ENCODE data around the gene OR5B21.

OR5B21 gene

GRCh38 chr11:58526721-58527120, 18.8 kb upstream of the OR5B21 start:
- DNase-seq (ENCODE audit: low read depth): no peak
- H3K4me3 ChIP-seq (ENCODE audit: low read length): no peak overlapping the region
- TF ChIP-seq CTCF (conservative IDR thresholded peaks at IDR 0.05; ENCODE audit: low read length): no peak

- H3K4me3 ChIP-seq (ENCODE audit: low read length): no peak overlapping the region
- no peak for DNase-seq (ENCODE audit: low read depth)
- no peak for TF ChIP-seq CTCF (conservative IDR thresholded peaks at IDR 0.05; ENCODE audit: low read length)
These were observed 17.2 kb upstream of the OR5B21 start for GRCh38 chr11:58525037-58525614.

DNA sequence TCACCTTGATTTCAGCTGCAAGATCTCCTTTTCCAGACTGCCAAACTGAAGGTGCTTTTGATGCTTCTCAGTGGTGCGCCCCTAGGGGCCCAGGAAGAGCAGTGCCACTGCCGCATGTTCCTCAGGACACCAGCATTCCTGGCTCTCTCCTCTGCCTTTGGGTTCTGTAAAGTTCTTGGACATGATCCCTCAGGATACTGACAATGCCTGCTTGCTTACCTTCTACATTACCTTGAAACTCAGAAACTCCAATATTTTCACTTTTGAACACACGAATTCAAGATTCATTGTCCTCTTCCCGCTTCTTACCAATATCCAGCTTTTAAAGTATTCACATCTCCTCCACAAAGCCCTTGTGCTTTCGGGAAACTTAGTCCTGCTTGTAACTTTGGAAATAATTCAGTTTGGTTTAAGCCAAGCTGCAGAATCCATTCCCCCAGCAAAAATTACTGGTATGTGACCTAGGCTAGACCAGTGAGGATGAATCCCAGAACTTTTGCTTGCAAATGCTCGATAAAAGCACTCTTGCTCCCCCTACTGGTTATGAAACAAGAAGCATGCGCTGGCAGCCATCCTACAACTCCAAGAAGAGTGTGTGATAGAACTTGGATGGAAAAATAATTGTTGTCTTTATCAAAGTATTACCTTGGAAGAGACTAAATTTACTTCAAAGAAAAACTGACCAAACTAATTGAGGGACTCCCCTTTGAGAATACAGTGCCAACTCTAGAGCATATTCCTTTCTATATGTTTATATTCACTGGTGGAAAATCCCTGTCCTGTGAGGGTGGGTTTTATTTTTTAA, 16.5 kb upstream of the OR5B21 start:
- peak; percentile 95 for TF ChIP-seq CTCF (conservative IDR thresholded peaks at IDR 0.05; ENCODE audit: low read length)
- peak overlapping the region; percentile 10 for H3K4me3 ChIP-seq (ENCODE audit: low read length)
- DNase-seq (ENCODE audit: low read depth): peak; percentile 90

- peak; percentile 73 for DNase-seq (ENCODE audit: low read depth)
- peak; percentile 84 for TF ChIP-seq CTCF (conservative IDR thresholded peaks at IDR 0.05; ENCODE audit: low read length)
- no peak overlapping the region for H3K4me3 ChIP-seq (ENCODE audit: low read length)
These were observed 6.0 kb upstream of the OR5B21 start for GRCh38 chr11:58513747-58514367.

- no peak overlapping the region for H3K4me3 ChIP-seq (ENCODE audit: low read length)
- no peak for TF ChIP-seq CTCF (conservative IDR thresholded peaks at IDR 0.05; ENCODE audit: low read length)
- DNase-seq (ENCODE audit: low read depth): no peak
These were observed 3.7 kb upstream of the OR5B21 start for GRCh38 chr11:58511636-58512035.

DNA sequence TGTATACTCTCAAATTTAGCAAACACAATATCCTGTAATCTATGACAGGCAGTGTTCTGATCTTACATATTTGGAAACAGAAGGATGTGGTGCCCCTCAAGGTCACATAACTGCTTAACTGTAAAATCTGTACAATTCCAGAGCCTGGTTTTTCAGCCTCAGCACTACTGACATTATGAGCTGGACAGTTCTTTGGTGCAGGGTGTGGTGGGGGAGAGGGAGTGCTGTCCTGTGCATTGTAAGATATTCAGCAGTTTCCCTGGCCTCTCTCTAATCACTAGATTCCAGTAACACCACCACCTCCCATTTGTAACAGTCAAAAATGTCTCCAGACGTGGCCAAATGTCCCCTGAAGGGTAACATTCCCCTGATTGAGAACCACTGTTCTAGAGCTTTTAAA, 1.8 kb upstream of the OR5B21 start:
- DNase-seq (ENCODE audit: low read depth): no peak
- no peak overlapping the region for H3K4me3 ChIP-seq (ENCODE audit: low read length)
- no peak for TF ChIP-seq CTCF (conservative IDR thresholded peaks at IDR 0.05; ENCODE audit: low read length)

Measured in AG10803 (cell line).